Caco-2 (cell line): ENCODE data around the gene MEG3. TPM values are rescaled to one million over a fixed set of nuclear protein-coding genes. Genes with fewer than 3 reads are reported as not detected.

Experiments used
- BruUV-seq: library from RNA; stranded (reverse); fragments of 400-500 nt; replicated peaks from 2 replicates; lab custom pipeline; 2021; lab: Mats Ljungman, UMichigan
- CTCF ChIA-PET: fragments of 300-600 bp; sonication (Branson Sonifier 250); formaldehyde crosslinking; loops from one replicate; lab custom pipeline; 2022; ENCODE audit warnings: antibody characterized with exemption; lab: Charles Lee
- POLR2A ChIA-PET: fragments of 300-600 bp; sonication (Branson Sonifier 250); formaldehyde crosslinking; loops from one replicate; lab custom pipeline; 2022; ENCODE audit warnings: antibody characterized with exemption; lab: Charles Lee
- DNase-seq, 2 experiments: peaks; one replicate each; pipeline versions ENCODE4 v3.0.0 to v3.0.0-alpha.2; 2020 to 2022
- H3K27me3 ChIP-seq: replicated peaks from 2 replicates; pipeline ENCODE4 v1.6.0; 2011; ENCODE audit warnings: low read length; ENCODE audit not compliant: control insufficient read depth, insufficient read depth
- H3K36me3 ChIP-seq: 2 replicates; pipeline ENCODE4 v1.5.1; 2011; ENCODE audit warnings: low read length; ENCODE audit not compliant: control insufficient read depth, insufficient read depth
- H3K4me1 ChIP-seq: fragments of 250-450 bp; sonication (Bioruptor Pico); 2 replicates; pipeline ENCODE4 v1.5.1; 2020; ENCODE audit warnings: mild to moderate bottlenecking
- H3K4me3 ChIP-seq: 2 replicates; pipeline ENCODE4 v1.5.1; 2011; ENCODE audit warnings: low read depth, mild to moderate bottlenecking, control low read depth, low read length
- H3K9me3 ChIP-seq: fragments of 250-450 bp; sonication (Bioruptor Pico); 2 replicates; pipeline ENCODE4 v1.5.1; 2020; ENCODE audit warnings: mild to moderate bottlenecking, moderate library complexity
- H3K27ac Mint-ChIP-seq: one replicate; pipeline ENCODE4 v1.8.0; 2022; ENCODE audit warnings: mixed read lengths; ENCODE audit not compliant: unreplicated experiment
- H3K27me3 Mint-ChIP-seq: one replicate; pipeline ENCODE4 v1.8.0; 2022; ENCODE audit warnings: mixed read lengths; ENCODE audit not compliant: insufficient read depth, unreplicated experiment
- H3K36me3 Mint-ChIP-seq: one replicate; pipeline ENCODE4 v1.8.0; 2022; ENCODE audit warnings: mild to moderate bottlenecking, mixed read lengths; ENCODE audit not compliant: insufficient read depth, unreplicated experiment
- H3K4me1 Mint-ChIP-seq: one replicate; pipeline ENCODE4 v1.8.0; 2022; ENCODE audit warnings: low read depth, mixed read lengths; ENCODE audit not compliant: unreplicated experiment
- H3K4me3 Mint-ChIP-seq: one replicate; pipeline ENCODE4 v1.8.0; 2022; ENCODE audit warnings: mild to moderate bottlenecking, moderate library complexity, mixed read lengths; ENCODE audit not compliant: unreplicated experiment
- H3K9me3 Mint-ChIP-seq: one replicate; pipeline ENCODE4 v1.8.0; 2022; ENCODE audit warnings: mixed read lengths; ENCODE audit not compliant: unreplicated experiment
- intact Hi-C: fragments of 100-400 bp; cut with micrococcal nuclease; formaldehyde crosslinking; loops from one replicate; pipeline ENCODE4 v1.10.0; 2022; ENCODE audit not compliant: unreplicated experiment
- total RNA-seq: library from RNA; stranded (reverse); gene quantifications from 2 replicates; pipeline ENCODE4 v1.2.3, GENCODE V29; 2022
- TF ChIP-seq, protein P1 (sequence below), 2 experiments: fragments of 200-600 bp in 1 of 2; IDR thresholded peaks; 1 replicate in 1 of 2; 2 replicates in 1 of 2; pipeline versions ENCODE4 v1.5.1 to v1.8.0; 2011 to 2022; ENCODE audit warnings: antibody characterized with exemption in 1 of 2, control low read depth in 1 of 2, inconsistent platforms in 1 of 2, low read depth in 1 of 2, low read length in 1 of 2, mild to moderate bottlenecking in 1 of 2, moderate library complexity in 1 of 2; ENCODE audit not compliant: insufficient read depth in 1 of 2, severe bottlenecking in 1 of 2, unreplicated experiment in 1 of 2

MEG3 gene
- total RNA-seq, 1 experiment from 2014 or later, result not detected

DNA sequence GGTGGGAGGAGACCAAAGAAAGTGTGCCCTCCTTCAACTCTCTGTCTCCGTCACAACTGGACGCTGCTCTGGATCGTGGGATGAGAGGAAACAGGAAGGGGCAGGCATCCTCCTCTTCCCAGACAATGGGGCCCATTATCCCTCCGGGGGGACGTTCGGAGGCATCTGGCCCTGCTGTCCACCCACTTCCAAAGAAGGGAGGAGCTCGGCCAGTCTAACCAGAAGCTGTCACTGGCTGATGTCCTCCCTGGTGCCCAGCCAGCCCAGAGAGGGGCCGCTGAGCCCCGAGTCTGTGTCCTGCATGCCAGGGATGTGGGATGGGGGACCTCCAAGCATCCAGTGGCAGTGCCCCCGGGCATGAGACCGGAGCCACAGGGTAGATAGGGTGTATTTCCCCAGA, 39.8 kb upstream of the MEG3 start:
- no TSS peak for BruUV-seq
- no peak overlapping the region for H3K4me3 ChIP-seq
- ChIA-PET CTCF (no interaction called here), POLR2A (no interaction called here)
- Mint-ChIP-seq H3K9me3 (no peaks in the 10 kb centered on the region), H3K4me3 (no peak overlapping the region), H3K27me3 (no peaks in the 10 kb centered on the region), H3K27ac (no peak overlapping the region), H3K36me3 (no peaks in the 10 kb centered on the region), H3K4me1 (no peaks in the 10 kb centered on the region)
- DNase-seq, result no peak
- intact Hi-C loops, result no loop called here
- TF ChIP-seq, protein P1, sequence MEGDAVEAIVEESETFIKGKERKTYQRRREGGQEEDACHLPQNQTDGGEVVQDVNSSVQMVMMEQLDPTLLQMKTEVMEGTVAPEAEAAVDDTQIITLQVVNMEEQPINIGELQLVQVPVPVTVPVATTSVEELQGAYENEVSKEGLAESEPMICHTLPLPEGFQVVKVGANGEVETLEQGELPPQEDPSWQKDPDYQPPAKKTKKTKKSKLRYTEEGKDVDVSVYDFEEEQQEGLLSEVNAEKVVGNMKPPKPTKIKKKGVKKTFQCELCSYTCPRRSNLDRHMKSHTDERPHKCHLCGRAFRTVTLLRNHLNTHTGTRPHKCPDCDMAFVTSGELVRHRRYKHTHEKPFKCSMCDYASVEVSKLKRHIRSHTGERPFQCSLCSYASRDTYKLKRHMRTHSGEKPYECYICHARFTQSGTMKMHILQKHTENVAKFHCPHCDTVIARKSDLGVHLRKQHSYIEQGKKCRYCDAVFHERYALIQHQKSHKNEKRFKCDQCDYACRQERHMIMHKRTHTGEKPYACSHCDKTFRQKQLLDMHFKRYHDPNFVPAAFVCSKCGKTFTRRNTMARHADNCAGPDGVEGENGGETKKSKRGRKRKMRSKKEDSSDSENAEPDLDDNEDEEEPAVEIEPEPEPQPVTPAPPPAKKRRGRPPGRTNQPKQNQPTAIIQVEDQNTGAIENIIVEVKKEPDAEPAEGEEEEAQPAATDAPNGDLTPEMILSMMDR (IDR thresholded peaks at IDR 0.05; ENCODE audit: insufficient read depth in 1 of 2, low read depth in 1 of 2, low read length in 1 of 2, severe bottlenecking in 1 of 2, unreplicated experiment in 1 of 2), result no peak
- H3K36me3 ChIP-seq, result no peaks in the 10 kb centered on the region
- no peaks in the 10 kb centered on the region for H3K4me1 ChIP-seq
- no peaks in the 10 kb centered on the region for H3K27me3 ChIP-seq
- no peaks in the 10 kb centered on the region for H3K9me3 ChIP-seq

DNA sequence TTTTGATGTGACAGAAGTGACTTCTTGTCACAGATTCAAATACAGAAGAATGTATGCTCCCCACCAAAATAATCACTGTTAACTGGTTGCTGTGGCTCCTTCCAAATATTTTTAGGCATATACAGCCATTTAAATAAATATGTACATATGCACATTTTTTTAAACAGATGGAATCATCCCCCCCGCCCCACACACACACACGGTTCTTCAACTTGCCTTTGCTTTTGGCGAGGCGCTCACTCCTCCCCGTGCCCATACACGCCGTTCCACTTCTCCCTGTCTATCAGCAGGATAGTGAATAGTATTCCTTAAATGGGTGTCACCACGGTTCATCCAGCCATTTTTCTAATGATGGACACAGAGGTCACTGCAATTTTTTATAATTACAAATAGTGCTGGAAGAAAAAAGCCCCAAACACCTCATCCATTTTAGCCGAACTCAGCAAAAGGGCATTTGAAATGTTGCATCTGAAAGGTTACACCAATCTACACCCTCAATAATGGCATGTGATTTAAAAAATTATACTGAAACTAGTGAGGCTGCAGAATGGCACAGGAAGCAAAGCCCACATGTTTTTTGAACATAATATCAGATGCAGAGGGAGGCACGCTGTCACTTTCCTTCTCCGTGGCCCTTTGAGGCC, 39.2 kb upstream of the MEG3 start:
- no TSS peak for BruUV-seq
- no peaks in the 10 kb centered on the region for H3K4me1 ChIP-seq
- H3K4me3 Mint-ChIP-seq, result no peak overlapping the region
- intact Hi-C loops, result no loop called here
- ChIA-PET POLR2A (no interaction called here), CTCF (no interaction called here)
- no peak overlapping the region for H3K4me3 ChIP-seq
- no peak for DNase-seq
- H3K27me3 Mint-ChIP-seq, result no peaks in the 10 kb centered on the region
- H3K36me3 Mint-ChIP-seq, result no peaks in the 10 kb centered on the region
- TF ChIP-seq, protein P1 (IDR thresholded peaks at IDR 0.05; ENCODE audit: insufficient read depth in 1 of 2, low read depth in 1 of 2, low read length in 1 of 2, severe bottlenecking in 1 of 2, unreplicated experiment in 1 of 2), result no peak
- H3K4me1 Mint-ChIP-seq, result no peaks in the 10 kb centered on the region
- no peaks in the 10 kb centered on the region for H3K9me3 Mint-ChIP-seq
- no peaks in the 10 kb centered on the region for H3K9me3 ChIP-seq
- H3K27ac Mint-ChIP-seq, result no peak overlapping the region
- no peaks in the 10 kb centered on the region for H3K36me3 ChIP-seq
- no peaks in the 10 kb centered on the region for H3K27me3 ChIP-seq

DNA sequence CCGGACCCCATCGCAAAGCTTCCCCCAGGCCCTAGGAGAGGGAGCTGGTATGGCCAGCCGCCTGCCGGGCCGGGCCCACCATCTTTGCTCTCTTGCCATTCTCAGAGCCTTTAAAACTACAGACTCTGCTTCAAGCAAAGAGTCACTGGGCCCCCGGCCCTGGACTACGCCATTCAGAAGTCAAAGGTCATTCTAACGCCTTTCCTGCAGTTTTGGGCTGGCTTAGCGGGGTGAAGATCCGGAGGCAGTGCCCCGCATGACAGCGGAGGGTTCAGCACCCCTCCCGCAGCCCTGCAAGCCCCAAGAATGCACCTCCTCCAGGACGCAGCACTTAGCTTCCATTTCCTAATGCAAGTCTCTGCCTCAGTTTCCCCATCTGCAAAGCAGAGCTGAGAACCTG, 38.3 kb upstream of the MEG3 start:
- Histone ChIP-seq H3K4me3 (no peak overlapping the region), H3K27me3 (no peaks in the 10 kb centered on the region), H3K4me1 (no peaks in the 10 kb centered on the region), H3K36me3 (no peaks in the 10 kb centered on the region), H3K9me3 (no peaks in the 10 kb centered on the region)
- Mint-ChIP-seq H3K4me3 (no peak overlapping the region), H3K27me3 (no peaks in the 10 kb centered on the region), H3K36me3 (no peaks in the 10 kb centered on the region), H3K27ac (no peak overlapping the region), H3K9me3 (no peaks in the 10 kb centered on the region), H3K4me1 (no peaks in the 10 kb centered on the region)
- BruUV-seq, result no TSS peak
- ChIA-PET POLR2A (no interaction called here), CTCF (no interaction called here)
- DNase-seq, result no peak
- intact Hi-C loops, result no loop called here
- TF ChIP-seq, protein P1 (IDR thresholded peaks at IDR 0.05; ENCODE audit: insufficient read depth in 1 of 2, low read depth in 1 of 2, low read length in 1 of 2, severe bottlenecking in 1 of 2, unreplicated experiment in 1 of 2), result no peak
